Measurements from ENCODE around the gene BRD7. TPM values are rescaled to one million over a fixed set of nuclear protein-coding genes. Genes with fewer than 3 reads are reported as not detected.

BRD7 gene
- total RNA-seq, 4 donors from 2014 or later = 41.4 to 56.0 (median 46.8) TPM

- no peak overlapping the region for H3K27ac ChIP-seq
- no peaks in the 10 kb centered on the region for H3K27me3 ChIP-seq
- intact Hi-C loops (cut with DNase I) = no loop called here
- DNase-seq = no peak
- TF ChIP-seq POLR2A (IDR thresholded peaks at IDR 0.05) (no peak), CTCF (IDR thresholded peaks at IDR 0.05) (no peak)
- no peak overlapping the region for H3K4me3 ChIP-seq (replicated peaks in 1 of 3)
- 85 to 90% methylated on average over 2 to 4 of the region's 11 CpGs for WGBS, 2 donors
- H3K9me3 ChIP-seq = no peaks in the 10 kb centered on the region
- H3K4me1 ChIP-seq = no peaks in the 10 kb centered on the region
- H3K36me3 ChIP-seq = no peaks in the 10 kb centered on the region
Observed at GRCh38 chr16:50390371-50390771, 21.6 kb upstream of the BRD7 start.

- no peaks in the 10 kb centered on the region for H3K4me1 ChIP-seq
- WGBS, 2 donors = 94 to 100% methylated on average over 1 to 4 of the region's 4 CpGs
- no peak overlapping the region for H3K4me3 ChIP-seq (replicated peaks in 1 of 3)
- H3K9me3 ChIP-seq = no peaks in the 10 kb centered on the region
- H3K27ac ChIP-seq = no peak overlapping the region
- DNase-seq = no peak
- intact Hi-C loops (cut with DNase I) = no loop called here
- TF ChIP-seq POLR2A (IDR thresholded peaks at IDR 0.05) (no peak), CTCF (IDR thresholded peaks at IDR 0.05) (no peak)
- no peaks in the 10 kb centered on the region for H3K36me3 ChIP-seq
- H3K27me3 ChIP-seq = no peaks in the 10 kb centered on the region
Observed at GRCh38 chr16:50389900-50390299, 21.1 kb upstream of the BRD7 start.

GRCh38 chr16:50388496-50388895 is 19.7 kb upstream of the BRD7 start:
- Histone ChIP-seq H3K27me3 (no peaks in the 10 kb centered on the region), H3K4me1 (no peaks in the 10 kb centered on the region), H3K36me3 (no peaks in the 10 kb centered on the region), H3K4me3 (replicated peaks in 1 of 3) (no peak overlapping the region), H3K27ac (no peak overlapping the region), H3K9me3 (no peaks in the 10 kb centered on the region)
- no peak for TF ChIP-seq CTCF (IDR thresholded peaks at IDR 0.05)
- no peak for TF ChIP-seq POLR2A (IDR thresholded peaks at IDR 0.05)
- intact Hi-C loops (cut with DNase I) = no loop called here
- 83 to 89% methylated on average over 1 of the region's 1 CpG for WGBS, 2 donors
- DNase-seq = no peak

- no peak overlapping the region for H3K27ac ChIP-seq
- no peak for DNase-seq
- 81 to 85% methylated on average over 13 of the region's 13 CpGs for WGBS, 2 donors
- H3K4me1 ChIP-seq = no peaks in the 10 kb centered on the region
- intact Hi-C loops (cut with DNase I) = no loop called here
- no peaks in the 10 kb centered on the region for H3K27me3 ChIP-seq
- H3K36me3 ChIP-seq = no peaks in the 10 kb centered on the region
- H3K4me3 ChIP-seq (replicated peaks in 1 of 3) = no peak overlapping the region
- no peaks in the 10 kb centered on the region for H3K9me3 ChIP-seq
- no peak for TF ChIP-seq POLR2A (IDR thresholded peaks at IDR 0.05)
- no peak for TF ChIP-seq CTCF (IDR thresholded peaks at IDR 0.05)
Observed at GRCh38 chr16:50386774-50387173, 18.0 kb upstream of the BRD7 start.

- intact Hi-C loops (cut with DNase I) = no loop called here
- no peaks in the 10 kb centered on the region for H3K9me3 ChIP-seq
- 75 to 78% methylated on average over 5 of the region's 5 CpGs for WGBS, 2 donors
- no peak overlapping the region for H3K27ac ChIP-seq
- no peak for TF ChIP-seq CTCF (IDR thresholded peaks at IDR 0.05)
- no peak for TF ChIP-seq POLR2A (IDR thresholded peaks at IDR 0.05)
- H3K4me1 ChIP-seq = no peaks in the 10 kb centered on the region
- DNase-seq = no peak
- H3K36me3 ChIP-seq = no peaks in the 10 kb centered on the region
- no peaks in the 10 kb centered on the region for H3K27me3 ChIP-seq
- no peak overlapping the region for H3K4me3 ChIP-seq (replicated peaks in 1 of 3)
Observed at GRCh38 chr16:50386139-50386538, 17.4 kb upstream of the BRD7 start.
